GM12875 (cell line): ENCODE results near the gene C2orf78.
"Not testable (repeated sequence)": the region's sequence is repeated elsewhere in the genome, so short reads cannot be mapped to it uniquely, and the experiment has no call there.

ENCODE experiments used
- H3K4me3 ChIP-seq: one replicate; pipeline ENCODE4 v1.5.1; 2011; ENCODE audit warnings: low read depth, low read length, control low read depth
- TF ChIP-seq, protein P1 (sequence below): IDR thresholded peaks from 2 replicates; pipeline ENCODE4 v1.5.1; 2011; ENCODE audit warnings: low read depth, mild to moderate bottlenecking, control low read depth, inconsistent platforms, low read length, moderate library complexity, borderline replicate concordance; ENCODE audit not compliant: insufficient read depth

The C2orf78 gene, protein sequence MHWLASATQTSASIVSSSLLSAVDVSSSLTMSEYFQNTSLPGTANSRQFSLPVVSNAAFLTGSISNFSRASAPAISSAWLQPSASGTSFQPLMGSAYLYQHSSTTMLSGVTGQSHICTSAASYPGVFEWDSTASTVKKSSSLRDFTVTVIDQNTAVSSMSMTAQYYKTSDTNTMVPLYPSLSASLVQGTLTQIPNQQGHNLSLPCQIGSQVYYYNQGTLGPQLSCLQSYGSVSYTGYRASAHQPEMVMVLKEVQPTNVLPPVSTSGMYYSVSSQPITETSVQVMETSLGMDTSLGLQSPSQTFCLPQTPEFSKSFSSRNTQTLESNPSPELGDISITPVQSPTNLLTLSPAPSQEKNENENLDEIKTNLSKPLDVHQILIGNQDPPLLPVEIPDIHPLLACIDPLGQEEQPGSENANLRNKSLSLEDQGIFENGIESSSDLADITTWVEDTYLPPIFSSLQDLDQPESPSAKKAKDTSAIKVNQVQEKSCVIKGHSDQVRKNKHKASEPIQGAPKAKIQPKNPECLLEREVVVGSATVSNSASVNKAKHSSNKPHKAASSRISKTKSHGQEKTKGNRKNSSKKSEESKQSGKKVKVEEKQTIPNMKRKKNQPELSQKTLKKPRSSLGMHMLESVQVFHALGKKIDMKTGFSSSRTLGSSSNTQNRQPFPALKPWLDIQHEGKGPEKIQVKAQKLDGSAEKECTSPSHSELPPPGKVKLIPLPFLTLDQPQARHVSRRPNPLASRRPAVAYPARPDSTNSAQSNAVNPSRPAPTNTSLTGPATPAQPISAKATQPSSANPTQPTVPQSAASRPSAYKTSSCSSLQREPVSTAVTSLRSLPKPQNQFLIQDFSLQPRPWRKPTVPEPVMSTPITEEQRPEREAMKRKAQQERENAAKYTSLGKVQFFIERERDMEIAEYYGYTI

DNA sequence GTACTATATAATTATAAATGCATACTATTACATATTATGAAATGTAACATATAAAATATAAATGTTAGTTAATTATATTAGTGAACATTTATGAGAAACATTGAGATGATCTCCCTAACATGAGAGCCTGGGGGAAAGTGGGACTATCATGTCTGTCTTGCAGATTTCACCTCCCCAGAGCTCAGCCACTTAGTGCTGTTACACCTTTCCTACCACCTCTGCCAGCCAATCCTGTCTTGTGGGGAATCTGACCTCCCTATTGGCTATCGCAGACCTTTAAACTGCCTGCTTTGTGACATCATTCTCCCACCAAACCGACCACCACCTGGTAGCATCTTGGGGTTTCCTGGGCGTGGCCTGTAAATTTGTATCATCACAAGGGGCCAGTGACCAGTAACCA, at the start of gene C2orf78:
Gene C2orf78, plus strand, starts transcription at position 301 of the 400 bp plus-strand sequence. CDS start 127 bp downstream, outside the sequence.
- H3K4me3 ChIP-seq: not testable (repeated sequence)

DNA sequence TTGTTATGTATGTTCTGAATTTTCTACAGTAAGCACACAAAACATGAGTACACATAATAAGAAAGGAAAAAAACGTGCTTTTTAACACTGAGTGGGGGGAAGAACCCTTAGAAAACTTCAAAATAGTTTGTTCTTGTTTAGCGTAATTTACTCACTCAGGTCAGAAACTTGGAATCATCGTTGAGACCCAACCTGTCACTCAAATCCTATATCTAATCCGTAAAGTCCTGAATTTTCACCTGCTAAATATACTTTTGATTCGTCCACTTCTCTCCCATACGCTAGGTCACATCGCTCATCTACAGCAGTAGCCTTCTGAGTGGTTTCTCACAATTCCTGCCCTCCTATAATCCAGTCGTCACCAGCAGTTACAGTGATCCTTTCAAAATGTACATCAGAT, 47.6 kb upstream of the C2orf78 start:
- TF ChIP-seq, protein P1, sequence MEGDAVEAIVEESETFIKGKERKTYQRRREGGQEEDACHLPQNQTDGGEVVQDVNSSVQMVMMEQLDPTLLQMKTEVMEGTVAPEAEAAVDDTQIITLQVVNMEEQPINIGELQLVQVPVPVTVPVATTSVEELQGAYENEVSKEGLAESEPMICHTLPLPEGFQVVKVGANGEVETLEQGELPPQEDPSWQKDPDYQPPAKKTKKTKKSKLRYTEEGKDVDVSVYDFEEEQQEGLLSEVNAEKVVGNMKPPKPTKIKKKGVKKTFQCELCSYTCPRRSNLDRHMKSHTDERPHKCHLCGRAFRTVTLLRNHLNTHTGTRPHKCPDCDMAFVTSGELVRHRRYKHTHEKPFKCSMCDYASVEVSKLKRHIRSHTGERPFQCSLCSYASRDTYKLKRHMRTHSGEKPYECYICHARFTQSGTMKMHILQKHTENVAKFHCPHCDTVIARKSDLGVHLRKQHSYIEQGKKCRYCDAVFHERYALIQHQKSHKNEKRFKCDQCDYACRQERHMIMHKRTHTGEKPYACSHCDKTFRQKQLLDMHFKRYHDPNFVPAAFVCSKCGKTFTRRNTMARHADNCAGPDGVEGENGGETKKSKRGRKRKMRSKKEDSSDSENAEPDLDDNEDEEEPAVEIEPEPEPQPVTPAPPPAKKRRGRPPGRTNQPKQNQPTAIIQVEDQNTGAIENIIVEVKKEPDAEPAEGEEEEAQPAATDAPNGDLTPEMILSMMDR: no peak
- H3K4me3 ChIP-seq: peak overlapping the region; percentile 74

DNA sequence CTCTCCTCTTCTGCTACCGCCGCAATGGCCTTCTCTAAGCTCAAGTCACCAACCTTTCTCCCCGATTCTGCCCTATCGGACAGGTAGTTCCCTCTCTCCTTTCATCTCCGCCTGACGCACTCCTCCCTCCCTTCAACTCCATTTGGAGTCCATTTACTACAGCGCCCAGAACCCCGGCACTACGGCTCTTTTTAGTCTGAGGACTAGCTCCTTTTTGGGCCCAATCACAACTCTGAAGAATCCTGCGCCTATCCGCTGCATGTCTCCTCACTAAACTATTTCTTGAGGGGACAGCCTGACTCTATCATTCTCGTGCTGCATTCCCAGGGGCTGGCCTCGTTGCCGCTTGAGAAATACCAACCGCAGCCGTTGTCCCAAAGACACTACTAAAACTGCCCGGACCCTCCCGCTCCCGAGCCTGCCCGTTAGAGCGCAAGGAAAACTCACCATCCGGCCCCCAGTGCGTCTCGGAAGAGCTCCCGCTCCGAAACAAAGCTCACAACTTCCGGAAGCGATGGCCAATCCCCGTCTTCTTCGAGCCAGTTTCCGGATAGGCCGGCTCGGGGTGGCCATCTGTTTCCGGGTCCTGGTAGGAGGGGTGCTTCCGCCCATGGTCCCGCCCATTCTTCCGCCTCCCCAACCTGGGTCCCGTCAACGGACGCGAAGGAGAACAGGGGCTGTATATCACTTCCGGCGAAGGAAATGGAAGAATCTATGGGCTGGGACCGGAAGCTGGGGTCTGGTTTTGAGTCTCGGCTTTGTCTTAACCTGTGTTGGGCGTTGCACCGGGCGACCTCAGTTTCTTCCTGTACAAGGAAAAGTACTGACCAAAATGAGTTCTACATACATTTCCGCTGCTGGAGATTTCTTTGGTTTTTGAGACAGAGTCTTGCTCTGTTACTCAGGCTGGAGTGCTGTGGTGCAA, 46.9 kb upstream of the C2orf78 start, which contains the start of gene TPRKB:
Gene TPRKB, minus strand, starts transcription at position 491 of the 925 bp plus-strand sequence. CDS start 2,776 bp downstream, outside the sequence.
- TF ChIP-seq, protein P1: no peak
- H3K4me3 ChIP-seq: peak within 1 kb of the TSS; percentile 74

DNA sequence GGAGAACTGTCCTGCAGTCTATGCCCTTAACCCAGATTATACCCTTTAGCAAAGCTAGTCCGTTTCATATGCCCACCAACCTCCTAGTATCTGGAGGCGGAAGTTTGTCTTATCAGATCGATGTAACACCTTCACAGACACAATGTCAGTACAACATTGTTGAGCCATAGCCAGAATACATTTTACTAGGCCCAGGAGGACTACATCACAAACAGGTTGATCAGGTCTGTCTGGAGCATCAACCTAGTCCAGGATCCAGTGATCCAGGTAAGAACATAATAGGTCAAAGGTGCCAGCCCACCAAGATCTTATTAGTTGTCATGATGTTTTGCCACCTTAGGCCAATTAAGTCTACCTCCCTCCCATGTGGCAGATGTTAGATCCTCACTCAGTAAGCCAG, 44.9 kb upstream of the C2orf78 start:
- TF ChIP-seq, protein P1: no peak
- no peak overlapping the region for H3K4me3 ChIP-seq

DNA sequence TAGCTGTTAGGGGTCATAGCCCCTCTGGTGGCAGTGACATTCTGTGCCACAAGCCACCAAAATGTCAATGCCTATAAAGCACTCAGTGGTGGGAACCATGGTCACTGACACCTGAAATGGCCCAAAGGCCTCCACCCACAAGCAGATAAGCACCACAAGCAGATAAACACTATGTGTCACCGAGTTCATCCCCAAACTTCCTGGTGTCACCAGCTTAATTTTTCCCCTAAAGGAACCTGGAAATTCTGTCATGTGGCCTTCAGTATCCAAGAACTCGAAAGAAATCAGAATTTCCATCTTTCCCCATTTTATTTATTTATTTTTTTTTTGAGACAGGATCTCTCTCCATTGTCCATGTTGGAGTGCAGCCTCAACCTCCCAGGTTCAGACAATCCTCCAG, 43.2 kb upstream of the C2orf78 start:
- no peak overlapping the region for H3K4me3 ChIP-seq
- TF ChIP-seq, protein P1: no peak

DNA sequence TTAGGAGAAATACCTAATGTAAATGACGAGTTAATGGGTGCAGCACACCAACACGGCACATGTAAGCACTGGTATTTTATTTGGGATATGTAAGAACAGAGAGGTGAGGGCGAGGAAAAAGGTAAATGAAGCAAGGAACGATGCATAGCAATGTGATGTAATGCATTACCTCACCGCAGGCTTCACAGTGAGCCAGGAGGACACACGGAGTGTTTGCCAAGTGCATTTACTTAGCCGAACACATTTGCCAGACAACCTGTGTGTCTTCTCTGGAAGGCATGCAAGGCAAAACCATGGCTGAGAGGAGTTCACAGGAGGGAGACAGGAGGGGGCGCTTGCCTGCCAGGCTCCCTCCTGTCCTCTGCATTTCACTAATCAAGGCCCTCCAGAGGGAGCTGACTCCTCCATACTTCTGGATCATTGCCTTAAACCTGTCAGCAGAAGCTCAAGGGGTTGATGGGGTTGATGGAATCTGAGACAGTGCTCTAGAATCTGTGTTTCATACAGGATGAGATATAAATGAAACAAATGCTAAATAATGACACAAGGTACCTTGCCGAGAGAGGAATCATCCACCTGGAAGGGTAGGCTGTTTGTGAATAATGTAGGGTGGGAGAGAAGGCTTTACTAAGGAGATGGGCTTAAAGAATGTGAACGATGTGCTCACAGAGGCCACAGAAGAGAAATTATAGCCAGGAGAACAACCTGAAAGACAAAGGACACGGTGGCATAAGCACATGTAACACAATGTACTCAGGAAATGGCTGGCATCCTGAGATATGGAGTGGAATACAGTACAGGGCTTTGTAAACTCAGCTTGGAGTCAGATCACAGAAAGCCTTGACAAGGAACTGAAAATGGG, 37.7 kb upstream of the C2orf78 start:
- TF ChIP-seq, protein P1: no peak
- H3K4me3 ChIP-seq: no peak overlapping the region
